GM23338 (cell line): Measurements from ENCODE around the gene RPL3. TPM values are rescaled to one million over a fixed set of nuclear protein-coding genes. Genes with fewer than 3 reads are reported as not detected.

ENCODE experiments used
- ATAC-seq: fragments of 200-7000 bp; cut with Tn5 transposase; 3 replicates; pipeline ENCODE4 v1.9.1; 2020
- DNase-seq: peaks from one replicate; pipeline ENCODE4 v3.0.0-alpha.2; 2015; ENCODE audit warnings: low spot score
- H2AFZ ChIP-seq: fragments of 200-600 bp; sonication (generic); 2 replicates; pipeline ENCODE4 v1.8.0; 2016; ENCODE audit warnings: antibody characterized with exemption, mild to moderate bottlenecking, moderate library complexity
- H3F3A ChIP-seq: fragments of 200-600 bp; sonication (generic); replicated peaks from 2 replicates; pipeline ENCODE4 v1.8.0; 2017; ENCODE audit warnings: antibody characterized with exemption, mixed run types, low read depth
- H3K27ac ChIP-seq: fragments of 200-600 bp; sonication (generic); 2 replicates; pipeline ENCODE4 v1.6.1; 2016; ENCODE audit warnings: low read depth
- H3K27me3 ChIP-seq: fragments of 200-600 bp; sonication (generic); 2 replicates; pipeline ENCODE4 v1.8.0; 2016; ENCODE audit warnings: mild to moderate bottlenecking, mixed run types, moderate library complexity; ENCODE audit not compliant: insufficient read depth
- H3K36me3 ChIP-seq: fragments of 200-600 bp; sonication (generic); 2 replicates; pipeline ENCODE4 v1.8.0; 2016; ENCODE audit warnings: mild to moderate bottlenecking; ENCODE audit not compliant: insufficient read depth
- H3K4me1 ChIP-seq: fragments of 200-600 bp; sonication (generic); 2 replicates; pipeline ENCODE4 v1.8.0; 2016; ENCODE audit warnings: mild to moderate bottlenecking, moderate library complexity; ENCODE audit not compliant: insufficient read depth
- H3K4me2 ChIP-seq: fragments of 200-600 bp; sonication (generic); 2 replicates; pipeline ENCODE4 v1.7.1; 2017; ENCODE audit warnings: mixed run types
- H3K4me3 ChIP-seq: fragments of 200-600 bp; sonication (generic); 2 replicates; pipeline ENCODE4 v1.6.1; 2016; ENCODE audit warnings: mixed run types
- H3K79me2 ChIP-seq: fragments of 200-600 bp; sonication (generic); replicated peaks from 2 replicates; pipeline ENCODE4 v1.8.0; 2017; ENCODE audit warnings: mild to moderate bottlenecking; ENCODE audit not compliant: insufficient read depth
- H3K9me2 ChIP-seq: fragments of 200-600 bp; sonication (generic); 2 replicates; pipeline ENCODE4 v1.8.0; 2017; ENCODE audit not compliant: insufficient read depth
- H4K20me1 ChIP-seq: fragments of 200-600 bp; sonication (generic); replicated peaks from 2 replicates; pipeline ENCODE4 v1.8.0; 2017; ENCODE audit warnings: mild to moderate bottlenecking; ENCODE audit not compliant: insufficient read depth
- H3K27ac Mint-ChIP-seq: 2 replicates; pipeline ENCODE4 v1.8.0; 2020; ENCODE audit warnings: inconsistent platforms, mild to moderate bottlenecking, moderate library complexity, mixed read lengths
- H3K27me3 Mint-ChIP-seq: 3 replicates; pipeline ENCODE4 v1.8.0; 2022; ENCODE audit warnings: low read depth, mild to moderate bottlenecking, moderate library complexity, mixed read lengths, inconsistent platforms; ENCODE audit not compliant: insufficient read depth, poor library complexity
- H3K36me3 Mint-ChIP-seq: 3 replicates; pipeline ENCODE4 v1.8.0; 2021; ENCODE audit warnings: low read depth, mild to moderate bottlenecking, inconsistent platforms, moderate library complexity, mixed read lengths
- H3K4me1 Mint-ChIP-seq: 3 replicates; pipeline ENCODE4 v1.8.0; 2020; ENCODE audit warnings: mild to moderate bottlenecking, inconsistent platforms, mixed read lengths
- H3K4me3 Mint-ChIP-seq: 3 replicates; pipeline ENCODE4 v1.8.0; 2021; ENCODE audit warnings: moderate library complexity, mild to moderate bottlenecking, inconsistent platforms, mixed read lengths
- H3K9me3 Mint-ChIP-seq: 3 replicates; pipeline ENCODE4 v1.8.0; 2020; ENCODE audit warnings: moderate library complexity, mild to moderate bottlenecking, inconsistent platforms, mixed read lengths
- CREB1 ChIP-seq: fragments of 250-450 bp; sonication (Bioruptor Pico); IDR thresholded peaks from 2 replicates; pipeline ENCODE4 v1.5.0; 2020; ENCODE audit warnings: low read depth, mild to moderate bottlenecking, moderate library complexity
- CTCF ChIP-seq, 2 experiments: fragments of 200-600 bp in 1 of 2; sonication (generic) in 1 of 2; conservative IDR thresholded peaks; 2 replicates each; pipeline versions ENCODE4 v1.5.1 to v1.6.1; 2016 to 2017; ENCODE audit warnings: antibody characterized with exemption in 2 of 2, low read depth in 2 of 2, mild to moderate bottlenecking in 2 of 2, moderate library complexity in 1 of 2
- ETS1 ChIP-seq: IDR thresholded peaks from 2 replicates; pipeline ENCODE4 v1.6.1; 2016; ENCODE audit warnings: antibody characterized with exemption
- EZH2 ChIP-seq: fragments of 200-600 bp; sonication (generic); IDR thresholded peaks from one replicate; pipeline ENCODE4 v1.8.0; 2017; ENCODE audit warnings: antibody characterized with exemption, mild to moderate bottlenecking, low read depth; ENCODE audit not compliant: unreplicated experiment
- JUNB ChIP-seq: IDR thresholded peaks from one replicate; pipeline ENCODE4 v1.6.1; 2016; ENCODE audit warnings: antibody characterized with exemption; ENCODE audit not compliant: unreplicated experiment
- POLR2AphosphoS5 ChIP-seq: IDR thresholded peaks from 2 replicates; pipeline ENCODE4 v1.6.1; 2016; ENCODE audit warnings: antibody characterized with exemption, low read depth
- STAT1 ChIP-seq: IDR thresholded peaks from one replicate; pipeline ENCODE4 v1.6.1; 2016; ENCODE audit warnings: antibody characterized with exemption; ENCODE audit not compliant: unreplicated experiment
- ZNF114 ChIP-seq: fragments of 250-450 bp; sonication (Bioruptor Pico); IDR thresholded peaks from 2 replicates; pipeline ENCODE4 v1.5.0; 2020; ENCODE audit warnings: mild to moderate bottlenecking, moderate library complexity
- ZNF331 ChIP-seq: fragments of 250-450 bp; sonication (Bioruptor Pico); IDR thresholded peaks from 2 replicates; pipeline ENCODE4 v1.5.0; 2020; ENCODE audit warnings: low read depth, mild to moderate bottlenecking, moderate library complexity
- ZNF462 ChIP-seq: fragments of 250-450 bp; sonication (Bioruptor Pico); IDR thresholded peaks from 2 replicates; pipeline ENCODE4 v1.5.0; 2020; ENCODE audit warnings: mild to moderate bottlenecking, moderate library complexity
- polyA plus RNA-seq: library from polyadenylated mRNA; unstranded; fragments of >200 nt; fragmentation: Nextera tagmentation; extraction: Ambion mirVana; gene quantifications from 2 replicates; pipeline ENCODE4 v1.2.1, GENCODE V29; 2016
- total RNA-seq: library from RNA; depleted of rRNA; stranded (reverse); fragments of >200 nt; shearing (Covaris generic); gene quantifications from 2 replicates; pipeline ENCODE4 v1.2.3, GENCODE V29; 2014

The RPL3 gene
- total and polyA plus RNA-seq, 2 experiments from 2014 or later, result 1,983 to 3,244 TPM

DNA sequence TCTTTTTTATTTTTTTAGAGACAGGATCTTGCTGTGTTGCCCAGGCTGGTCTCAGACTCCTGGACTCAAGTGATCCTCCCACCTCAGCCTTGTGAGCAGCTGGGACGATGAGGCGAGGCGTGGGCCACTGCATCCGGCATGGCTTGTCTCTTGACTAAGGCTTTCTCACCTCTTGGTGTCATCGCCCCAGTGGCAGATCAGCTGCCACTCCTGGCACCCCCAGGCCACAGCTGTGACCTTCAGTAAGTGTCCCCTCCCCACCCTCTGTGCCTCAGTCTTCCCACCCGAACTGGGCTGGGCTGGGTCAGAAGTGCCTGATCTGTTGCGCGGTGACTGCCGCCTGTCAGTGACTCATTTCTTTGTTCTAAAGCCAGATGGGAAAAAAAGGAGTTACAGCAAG is 33.9 kb upstream of the RPL3 start:
- H3K27ac Mint-ChIP-seq, result no peak overlapping the region
- peaks cover 3% of the 10 kb centered on the region; the same call in 2 of the 3 replicates for H3K36me3 Mint-ChIP-seq
- no peak overlapping the region for H2AFZ ChIP-seq
- peaks cover 5% of the 10 kb centered on the region for H3K27me3 ChIP-seq
- TF ChIP-seq CTCF (conservative IDR thresholded peaks at IDR 0.05; ENCODE audit: low read depth in 2 of 2) (no peak), JUNB (no peak), ETS1 (no peak), CREB1 (no peak), ZNF331 (CRISPR knock-in tag) (no peak), EZH2 (no peak), STAT1 (no peak), ZNF114 (CRISPR knock-in tag) (no peak), POLR2AphosphoS5 (no peak), ZNF462 (no peak)
- H3K27ac ChIP-seq, result no peak overlapping the region
- no peak overlapping the region for H3K4me2 ChIP-seq
- no peaks in the 10 kb centered on the region; the same call in 1 of the 2 replicates for H4K20me1 ChIP-seq
- no peaks in the 10 kb centered on the region for H3K36me3 ChIP-seq
- H3K9me2 ChIP-seq, result no peaks in the 10 kb centered on the region
- no peaks in the 10 kb centered on the region for H3K9me3 Mint-ChIP-seq
- ATAC-seq (no peak), DNase-seq (no peak)
- peaks cover 12% of the 10 kb centered on the region for H3K27me3 Mint-ChIP-seq
- no peak overlapping the region for H3K4me3 Mint-ChIP-seq
- peaks cover 12% of the 10 kb centered on the region for H3K79me2 ChIP-seq
- peaks cover 5% of the 10 kb centered on the region; the same call in 1 of the 2 replicates for H3F3A ChIP-seq
- H3K4me1 ChIP-seq, result peaks cover 17% of the 10 kb centered on the region
- H3K4me3 ChIP-seq, result no peak overlapping the region
- peaks cover 26% of the 10 kb centered on the region for H3K4me1 Mint-ChIP-seq
